Panc1 (cell line): ENCODE data around the gene CD164L2. TPM values are rescaled to one million over a fixed set of nuclear protein-coding genes. Genes with fewer than 3 reads are reported as not detected.
A peak's percentile ranks its signal among the peaks of the same experiment; 100 is the strongest.

Experiments
- ATAC-seq: fragments of 200-7000 bp; cut with Tn5 transposase; 2 replicates; pipeline ENCODE4 v1.9.1; 2020; ENCODE audit warnings: mild to moderate bottlenecking, moderate library complexity
- BruUV-seq: library from RNA; stranded (reverse); fragments of 400-500 nt; replicated peaks from 2 replicates; lab custom pipeline; 2021; lab: Mats Ljungman, UMichigan
- CTCF ChIA-PET: fragments of 300-600 bp; sonication (Branson Sonifier 250); formaldehyde crosslinking; loops from one replicate; lab custom pipeline; 2022; ENCODE audit warnings: antibody characterized with exemption; lab: Charles Lee
- POLR2A ChIA-PET: fragments of 300-600 bp; sonication (Branson Sonifier 250); formaldehyde crosslinking; loops from one replicate; lab custom pipeline; 2022; ENCODE audit warnings: antibody characterized with exemption; lab: Charles Lee
- DNase-seq: peaks from one replicate; pipeline ENCODE4 v3.0.0-alpha.2; 2010; ENCODE audit warnings: low read depth, low spot score
- H3K27ac ChIP-seq: 2 replicates; pipeline ENCODE4 v1.5.1; 2011; ENCODE audit warnings: mild to moderate bottlenecking, low read length, inconsistent platforms
- H3K27me3 ChIP-seq: fragments of 200-500 bp; sonication (Bioruptor generic); 2 replicates; pipeline ENCODE4 v1.6.0; 2014; ENCODE audit warnings: low read length, inconsistent platforms; ENCODE audit not compliant: control insufficient read depth, insufficient read depth
- H3K36me3 ChIP-seq: fragments of 200-500 bp; sonication (Bioruptor generic); 2 replicates; pipeline ENCODE4 v1.5.1; 2014; ENCODE audit warnings: inconsistent platforms, mild to moderate bottlenecking, low read length, moderate library complexity; ENCODE audit not compliant: control insufficient read depth, insufficient read depth
- H3K4me1 ChIP-seq: 2 replicates; pipeline ENCODE4 v1.5.1; 2011; ENCODE audit warnings: inconsistent platforms, mild to moderate bottlenecking, low read length, moderate library complexity; ENCODE audit not compliant: control insufficient read depth, insufficient read depth
- H3K4me3 ChIP-seq, 2 experiments: 2 replicates each; pipeline ENCODE4 v1.5.1; 2011 to 2012; ENCODE audit warnings: low read depth in 2 of 2, low read length in 2 of 2, mild to moderate bottlenecking in 2 of 2, inconsistent platforms in 1 of 2, moderate library complexity in 1 of 2
- H3K9me3 ChIP-seq: fragments of 200-500 bp; sonication (Bioruptor generic); 2 replicates; pipeline ENCODE4 v1.5.1; 2014; ENCODE audit warnings: low read depth, mild to moderate bottlenecking, inconsistent platforms, low read length, moderate library complexity; ENCODE audit not compliant: control insufficient read depth, insufficient read depth
- CTCF ChIP-seq: fragments of 450-650 bp; IDR thresholded peaks from 2 replicates; pipeline ENCODE4 v1.5.1; 2017; ENCODE audit warnings: mild to moderate bottlenecking
- POLR2AphosphoS5 ChIP-seq: IDR thresholded peaks from 2 replicates; pipeline ENCODE4 v1.6.1; 2012; ENCODE audit warnings: mild to moderate bottlenecking, low read depth, low read length, moderate library complexity
- REST ChIP-seq, 2 experiments: IDR thresholded peaks; 2 replicates each; pipeline ENCODE4 v1.6.1; 2011 to 2012; ENCODE audit warnings: low read depth in 2 of 2, control low read depth in 1 of 2, low read length in 1 of 2, mild to moderate bottlenecking in 1 of 2, moderate library complexity in 1 of 2; ENCODE audit not compliant: insufficient read depth in 1 of 2
- SIN3A ChIP-seq: IDR thresholded peaks from 2 replicates; pipeline ENCODE4 v1.6.1; 2012; ENCODE audit warnings: low read depth, mild to moderate bottlenecking, low read length, moderate library complexity, borderline replicate concordance; ENCODE audit not compliant: insufficient read depth
- TCF7L2 ChIP-seq: IDR thresholded peaks from 2 replicates; pipeline ENCODE4 v1.6.1; 2011; ENCODE audit warnings: mild to moderate bottlenecking, low read depth, low read length, inconsistent platforms
- in situ Hi-C: cut with HindIII; loops from 2 replicates; pipeline ENCODE4 v1.10.0; 2016; ENCODE audit warnings: low sequenced_read_pairs, low pct_unique_long_range_greater_than_20kb
- intact Hi-C: fragments of 100-400 bp; cut with micrococcal nuclease; formaldehyde crosslinking; loops from one replicate; pipeline ENCODE4 v1.10.0; 2022; ENCODE audit not compliant: unreplicated experiment
- total RNA-seq: library from RNA; stranded (reverse); gene quantifications from one replicate; pipeline ENCODE4 v1.2.1, GENCODE V29; 2021; ENCODE audit not compliant: unreplicated experiment

Gene CD164L2
- total RNA-seq, 1 experiment from 2014 or later = 0.13 TPM

GRCh38 chr1:27418326-27419185 lies 35.4 kb upstream of the CD164L2 start:
- H3K4me1 ChIP-seq = peaks cover 11% of the 10 kb centered on the region
- H3K36me3 ChIP-seq = peaks cover 13% of the 10 kb centered on the region
- in situ Hi-C loops (loop anchor here (10.0 kb wide), 1 partner anchor 186 kb away; the partner anchor contains the start of gene AHDC1), intact Hi-C loops (loop anchor here (5.0 to 10.0 kb wide), 2 partner anchors 66 to 189 kb away; no protein-coding TSS in a partner anchor)
- TF ChIP-seq POLR2AphosphoS5 = no peak
- no peak for TF ChIP-seq SIN3A
- no peak for TF ChIP-seq TCF7L2
- no peak for TF ChIP-seq REST (IDR thresholded peaks at IDR 0.05; ENCODE audit: insufficient read depth in 1 of 2, low read depth in 2 of 2, low read length in 1 of 2)
- no peak for TF ChIP-seq CTCF
- POLR2A ChIA-PET = interaction anchor here (0.6 kb wide), 1 partner anchor 97 kb away, joined by 6 read pairs; no protein-coding TSS in a partner anchor
- no peaks in the 10 kb centered on the region for H3K27me3 ChIP-seq
- ATAC-seq = peak; percentile 93
- no peak overlapping the region for H3K4me3 ChIP-seq
- no peak for DNase-seq
- CTCF ChIA-PET = no interaction called here
- H3K27ac ChIP-seq = peak overlapping the region; percentile 65
- BruUV-seq = no TSS peak
- H3K9me3 ChIP-seq = no peaks in the 10 kb centered on the region

GRCh38 chr1:27417713-27418112 lies 34.6 kb upstream of the CD164L2 start:
- no TSS peak for BruUV-seq
- ATAC-seq (no peak), DNase-seq (no peak)
- ChIA-PET CTCF (interaction anchor here (0.6 kb wide), 1 partner anchor 120 kb away, joined by 3 read pairs; no protein-coding TSS in a partner anchor), POLR2A (no interaction called here)
- H3K4me3 ChIP-seq = no peak overlapping the region
- H3K27ac ChIP-seq = peak overlapping the region; percentile 65; the same call in 1 of the 2 replicates
- TF ChIP-seq REST (IDR thresholded peaks at IDR 0.05; ENCODE audit: insufficient read depth in 1 of 2, low read depth in 2 of 2, low read length in 1 of 2) (no peak), CTCF (no peak), POLR2AphosphoS5 (no peak), SIN3A (no peak), TCF7L2 (no peak)
- H3K9me3 ChIP-seq = no peaks in the 10 kb centered on the region
- in situ Hi-C loops (loop anchor here (10.0 kb wide), 1 partner anchor 187 kb away; the partner anchor contains the start of gene AHDC1), intact Hi-C loops (loop anchor here (5.0 to 10.0 kb wide), 2 partner anchors 67 to 190 kb away; no protein-coding TSS in a partner anchor)
- H3K36me3 ChIP-seq = peaks cover 16% of the 10 kb centered on the region
- H3K4me1 ChIP-seq = peaks cover 11% of the 10 kb centered on the region
- no peaks in the 10 kb centered on the region for H3K27me3 ChIP-seq
